Right ventricle myocardium superior (tissue), 1 donor: ENCODE data around the gene CHI3L1. TPM values are rescaled to one million over a fixed set of nuclear protein-coding genes. Genes with fewer than 3 reads are reported as not detected.

Experiments
- ATAC-seq: fragments of 200-7000 bp; cut with Tn5 transposase; one replicate; pipeline ENCODE4 v1.9.1; 2020; ENCODE audit warnings: mild to moderate bottlenecking; ENCODE audit not compliant: poor library complexity
- DNase-seq: peaks from one replicate; pipeline ENCODE4 v3.0.0-alpha.2; 2020
- intact Hi-C: fragments of 100-400 bp; cut with DNase I; formaldehyde crosslinking; loops from one replicate; pipeline ENCODE4 v1.11.2; 2022
- total RNA-seq: library from RNA; stranded (reverse); fragmentation: NEBNext Ultra II Directional; extraction: Animal tissue kit (Norgen Biotek cat#: 25700); gene quantifications from one replicate; pipeline ENCODE4 v1.2.1, GENCODE V29; 2021
- donor health status: DM: no; HTN: yes; CAD: no; lungs with severe emphysema.

The CHI3L1 gene
- total RNA-seq, 1 donor from 2014 or later = 0.32 TPM

DNA sequence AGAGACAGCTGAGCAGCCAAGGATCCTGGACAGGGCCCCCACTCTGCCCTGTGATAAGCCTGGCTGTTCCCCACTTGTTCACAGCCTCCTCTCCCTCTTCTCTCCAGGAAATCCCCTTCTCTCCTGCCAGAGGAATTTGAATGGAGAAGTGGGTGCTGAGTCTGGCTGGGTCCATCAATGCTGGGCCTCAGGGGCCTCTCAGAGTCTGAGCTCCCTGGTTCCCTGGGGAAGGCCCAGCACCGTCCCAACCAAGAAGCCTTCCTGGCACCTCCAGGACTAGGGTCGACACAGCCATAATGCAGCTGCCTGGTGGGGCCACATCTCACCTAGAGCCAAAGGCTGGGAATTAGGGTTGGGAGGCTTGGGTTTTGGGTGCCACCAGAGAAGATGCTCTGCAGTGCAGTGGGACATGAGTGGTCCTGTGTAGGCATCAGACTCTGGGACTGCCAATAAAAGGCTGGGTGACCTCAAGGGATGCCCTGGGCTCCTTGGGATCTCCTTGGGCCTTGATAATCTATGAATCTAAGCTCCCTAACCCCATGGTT, 13.4 kb downstream of the CHI3L1 start:
- DNase-seq (peak; percentile 17), ATAC-seq (no peak)
- intact Hi-C loops = loop anchor here (5.0 kb wide), 1 partner anchor 56 kb away; no protein-coding TSS in a partner anchor

DNA sequence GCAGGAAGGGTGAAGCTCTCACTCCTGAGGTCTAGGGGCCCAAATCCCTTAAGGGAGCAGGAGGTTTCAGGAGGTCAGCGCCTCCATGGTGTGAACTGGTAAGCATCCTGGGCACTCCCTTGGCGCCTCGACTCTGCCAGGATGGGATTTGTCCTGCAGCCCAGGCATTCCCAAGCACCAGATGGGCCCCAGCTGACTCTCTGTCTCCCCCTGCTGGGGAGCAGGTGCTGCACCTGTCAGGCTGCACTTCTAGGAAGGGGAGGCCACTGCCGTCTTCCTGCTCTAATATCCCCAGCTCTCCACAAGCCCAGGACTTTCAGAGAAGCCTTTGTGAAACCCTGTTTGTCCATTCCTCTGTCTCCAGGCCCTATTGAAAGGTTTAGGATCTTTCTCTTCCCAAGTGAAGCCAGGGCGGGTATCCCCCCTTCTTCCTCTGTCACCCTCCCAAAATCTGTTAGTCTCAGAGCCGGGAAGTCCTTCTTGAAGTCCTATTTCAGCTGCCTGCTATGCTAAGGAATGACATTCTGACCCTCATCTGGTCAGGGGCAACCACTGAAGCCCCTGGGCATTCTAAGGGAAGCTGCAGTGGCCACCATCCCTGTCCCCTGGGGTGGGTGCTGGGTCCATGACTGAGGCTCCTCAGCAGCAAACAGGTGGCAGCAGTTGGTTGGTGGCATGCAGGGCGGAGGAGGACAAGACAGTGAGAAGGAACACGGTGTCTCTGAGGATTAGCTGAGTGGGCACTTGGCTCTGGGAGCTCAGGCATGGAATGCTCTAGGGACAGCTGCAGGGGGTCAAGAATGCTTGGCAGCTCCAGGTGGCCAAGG, 14.1 kb downstream of the CHI3L1 start:
- intact Hi-C loops = loop anchor here (5.0 kb wide), 1 partner anchor 55 kb away; no protein-coding TSS in a partner anchor
- DNase-seq (peak; percentile 65), ATAC-seq (peak; percentile 81)

DNA sequence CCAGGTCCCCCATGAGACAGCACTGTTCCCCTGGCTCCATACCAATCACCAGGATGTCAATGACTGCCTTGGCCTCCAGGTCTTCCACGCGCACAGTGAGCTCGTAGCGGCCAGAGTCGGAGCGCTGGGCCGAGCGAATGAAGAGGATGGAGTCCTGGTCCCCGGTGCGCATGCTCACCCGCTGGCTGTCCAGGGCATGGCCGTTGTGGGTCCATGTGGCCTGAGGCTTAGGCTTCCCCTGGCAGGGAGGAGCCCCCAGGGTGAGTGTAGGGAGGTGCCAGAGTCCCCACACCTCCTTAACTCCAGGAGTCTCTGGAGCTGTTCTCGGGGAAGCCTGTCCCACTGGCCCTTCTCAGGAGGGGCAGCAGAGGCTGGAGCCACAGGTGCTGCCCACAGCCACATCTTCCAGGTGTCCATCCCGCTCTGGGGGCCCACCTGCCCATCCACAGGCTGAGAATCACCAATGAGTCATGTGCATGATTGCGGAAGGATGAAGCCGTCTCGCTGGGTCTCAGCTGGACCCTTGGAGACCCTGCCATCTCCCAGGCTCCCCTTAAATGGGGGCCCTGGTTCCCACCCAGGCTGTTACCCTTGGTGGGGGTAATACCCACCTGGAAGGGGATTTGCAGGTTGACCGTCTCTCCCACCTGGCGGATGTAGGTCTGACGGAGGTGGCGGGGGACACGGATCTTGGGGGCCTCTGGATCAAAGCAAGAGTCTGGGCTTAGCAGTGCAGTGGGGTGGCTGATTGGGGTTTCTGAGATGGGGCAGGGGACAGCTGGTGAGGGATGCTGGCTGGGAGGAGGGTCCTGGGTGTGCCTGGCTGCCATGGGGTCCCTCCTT, 14.9 kb downstream of the CHI3L1 start:
- DNase-seq (peak; percentile 32), ATAC-seq (no peak)
- intact Hi-C loops = loop anchor here (5.0 kb wide), 1 partner anchor 54 kb away; no protein-coding TSS in a partner anchor

DNA sequence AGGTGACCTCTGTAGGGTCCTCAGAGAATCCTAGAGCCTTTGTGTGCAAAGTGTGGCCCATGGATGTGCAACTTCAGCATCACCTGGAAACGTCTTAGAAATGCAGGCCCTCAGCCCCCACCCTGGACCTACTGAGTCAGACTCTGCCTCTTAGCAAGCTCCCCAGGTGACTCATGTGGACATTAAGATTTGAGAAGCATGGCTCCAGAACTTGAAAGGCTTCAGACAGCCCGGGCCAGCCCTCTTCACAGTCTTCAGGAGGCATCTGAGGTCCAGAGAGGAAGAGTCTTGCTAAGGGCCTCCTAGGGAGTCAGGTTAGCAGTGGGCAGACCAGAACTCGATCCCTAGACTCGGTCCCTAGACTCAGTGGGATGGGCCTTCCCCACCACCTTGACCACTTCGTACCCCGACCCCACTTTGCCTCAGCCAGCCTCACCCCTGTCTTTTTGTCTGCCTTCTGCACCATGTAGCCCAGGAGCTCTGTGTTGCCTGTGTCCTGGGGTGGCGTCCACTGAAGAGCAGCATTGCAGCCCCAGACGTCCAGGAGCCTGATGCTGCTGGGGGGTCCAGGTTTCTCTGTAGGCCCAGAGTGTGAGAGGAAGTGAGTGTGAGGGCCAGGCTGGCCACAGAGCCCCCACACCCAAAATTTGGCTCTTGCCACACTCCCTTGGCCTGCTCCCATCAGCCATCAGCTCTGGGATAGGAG, 15.7 kb downstream of the CHI3L1 start:
- intact Hi-C loops = loop anchor here (5.0 kb wide), 1 partner anchor 53 kb away; no protein-coding TSS in a partner anchor
- DNase-seq = peak; percentile 20
- ATAC-seq = no peak

DNA sequence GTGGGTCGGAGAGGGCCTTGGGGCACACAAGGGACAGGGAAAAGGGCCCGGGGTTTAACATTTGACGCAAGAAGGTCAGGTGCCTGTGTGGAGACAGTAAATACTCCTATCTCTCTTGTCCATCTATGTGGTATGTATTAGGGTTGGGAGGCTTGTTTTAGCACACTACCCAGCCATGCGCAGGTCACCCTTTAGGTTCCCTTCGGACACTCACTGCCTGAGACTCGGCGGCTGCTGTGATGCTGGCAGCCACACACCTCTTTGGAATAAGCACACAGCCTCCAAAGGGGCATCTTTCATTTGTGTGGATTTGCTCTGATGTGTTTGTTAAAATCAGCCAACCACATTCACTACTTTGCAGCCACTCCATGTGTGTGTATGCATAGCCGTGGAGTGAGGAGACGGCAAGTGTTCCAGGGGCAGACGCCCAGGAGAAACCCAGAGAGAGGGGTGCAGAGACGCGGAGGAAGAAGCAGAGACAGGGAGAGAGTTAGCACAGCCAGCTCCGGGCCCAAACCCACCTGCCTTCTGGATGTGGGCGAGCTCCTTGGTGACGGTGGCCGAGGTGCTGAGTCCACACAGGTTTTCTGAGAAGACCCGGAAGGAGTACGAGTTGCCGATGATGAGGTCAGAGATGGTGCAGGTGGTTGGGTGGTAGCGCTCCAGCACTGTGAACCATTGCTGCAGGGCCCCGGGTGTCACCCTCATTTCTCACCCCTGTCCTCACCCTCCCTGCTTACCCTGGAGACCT, 16.6 kb downstream of the CHI3L1 start:
- intact Hi-C loops = loop anchor here (5.0 kb wide), 1 partner anchor 53 kb away; no protein-coding TSS in a partner anchor
- no peak for DNase-seq

DNA sequence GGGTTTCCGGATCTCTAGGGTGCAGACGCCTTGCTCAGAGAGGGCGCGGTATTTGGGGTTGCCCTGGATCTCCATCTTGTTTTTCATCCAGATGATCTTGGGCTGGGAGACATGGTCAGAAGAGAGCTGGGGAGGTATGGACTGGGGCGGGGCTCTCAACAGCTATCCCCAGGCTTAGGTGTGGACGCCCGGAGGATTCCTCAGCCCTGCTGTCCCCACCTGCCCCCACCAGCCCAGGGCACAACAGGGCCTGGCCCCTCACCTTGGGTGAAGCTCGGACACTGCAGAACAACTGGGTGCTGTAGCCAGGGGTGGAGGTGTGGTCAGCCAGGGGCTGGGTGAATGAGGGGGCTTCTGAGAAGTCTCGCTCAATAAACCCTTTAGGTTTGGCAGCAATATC, 17.5 kb downstream of the CHI3L1 start:
- intact Hi-C loops = no loop called here
- no peak for ATAC-seq
- DNase-seq = no peak

More for the DNA sequence above, 16.6 kb downstream of the CHI3L1 start:
- no peak for ATAC-seq

DNA sequence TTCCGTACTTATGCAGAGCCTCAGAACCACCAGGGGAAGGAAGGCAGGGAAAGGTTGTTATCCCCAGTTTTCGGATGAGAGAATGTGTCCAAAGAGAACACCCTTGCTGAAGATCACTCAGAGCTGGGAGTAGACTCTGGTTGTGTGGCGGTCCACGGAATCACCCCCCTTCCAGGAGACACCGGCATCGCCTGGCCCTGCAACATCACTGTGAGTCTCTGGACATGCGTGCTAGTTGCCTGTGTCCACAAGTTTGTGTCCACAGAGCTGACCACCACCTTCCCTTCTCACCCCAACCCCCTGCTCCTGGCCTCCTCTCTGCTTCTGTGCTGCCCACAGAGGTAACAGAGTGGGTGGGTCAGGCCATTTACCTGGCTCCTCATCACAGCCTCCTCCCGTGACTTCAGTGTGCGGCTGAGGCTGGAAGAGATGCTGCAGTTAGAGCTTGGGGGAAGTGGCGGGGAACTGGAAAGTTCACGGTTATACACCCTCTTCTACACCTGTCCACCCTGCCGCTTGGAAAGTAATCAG, 18.2 kb downstream of the CHI3L1 start:
- no peak for DNase-seq
- intact Hi-C loops = no loop called here
- no peak for ATAC-seq

DNA sequence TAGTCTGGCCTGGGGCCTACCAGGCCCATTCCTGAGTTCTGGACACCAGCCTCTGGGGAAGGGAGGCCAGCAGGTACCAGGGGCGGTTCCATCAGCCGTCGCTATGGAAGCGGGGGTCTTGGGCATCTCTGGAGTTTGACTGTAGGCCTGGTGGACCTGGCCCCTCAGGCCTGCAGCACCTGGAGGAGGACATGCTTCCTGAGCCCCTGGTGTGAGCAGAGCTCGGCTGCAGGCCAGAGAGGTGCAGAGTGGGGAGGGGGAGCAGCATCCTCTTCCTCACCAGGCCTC, 18.6 kb downstream of the CHI3L1 start:
- ATAC-seq (no peak), DNase-seq (no peak)
- intact Hi-C loops = no loop called here

DNA sequence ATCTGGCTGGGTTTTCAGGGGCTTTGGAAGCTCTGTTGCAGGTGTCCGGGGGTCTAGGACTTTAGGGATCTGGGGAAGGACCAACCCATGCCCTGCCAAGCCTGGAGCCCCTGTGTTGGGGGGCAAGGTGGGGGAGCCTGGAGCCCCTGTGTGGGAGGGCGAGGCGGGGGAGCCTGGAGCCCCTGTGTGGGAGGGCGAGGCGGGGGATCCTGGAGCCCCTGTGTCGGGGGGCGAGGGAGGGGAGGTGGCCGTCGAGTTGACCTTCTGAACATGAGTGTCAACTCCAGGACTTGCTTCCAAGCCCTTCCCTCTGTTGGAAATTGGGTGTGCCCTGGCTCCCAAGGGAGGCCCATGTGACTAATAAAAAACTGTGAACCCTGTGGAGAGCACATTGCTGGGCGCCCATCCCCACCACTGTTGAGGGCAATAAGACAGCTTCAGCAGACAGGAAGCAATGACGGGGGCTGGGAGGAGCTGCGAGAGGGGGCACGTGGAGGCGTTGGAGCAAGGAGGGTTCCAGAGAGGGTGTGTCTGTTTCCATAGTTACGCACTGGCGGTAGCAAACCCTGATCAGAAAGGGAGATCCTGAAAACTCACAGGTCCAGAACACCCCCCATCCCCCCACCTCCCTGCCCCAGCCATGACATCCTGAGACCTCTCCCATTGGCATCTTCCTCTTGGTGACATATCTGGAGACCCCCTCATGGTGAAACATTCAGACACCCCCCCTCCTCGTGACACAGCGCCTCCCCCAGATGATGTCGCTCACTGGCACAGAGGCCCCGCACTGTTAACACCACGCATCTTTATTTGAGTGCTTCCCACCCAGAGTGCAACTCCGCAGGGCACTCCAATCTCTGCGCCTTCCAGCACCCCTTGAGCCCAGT, 19.2 kb downstream of the CHI3L1 start:
- intact Hi-C loops = no loop called here
- ATAC-seq (no peak), DNase-seq (no peak)

DNA sequence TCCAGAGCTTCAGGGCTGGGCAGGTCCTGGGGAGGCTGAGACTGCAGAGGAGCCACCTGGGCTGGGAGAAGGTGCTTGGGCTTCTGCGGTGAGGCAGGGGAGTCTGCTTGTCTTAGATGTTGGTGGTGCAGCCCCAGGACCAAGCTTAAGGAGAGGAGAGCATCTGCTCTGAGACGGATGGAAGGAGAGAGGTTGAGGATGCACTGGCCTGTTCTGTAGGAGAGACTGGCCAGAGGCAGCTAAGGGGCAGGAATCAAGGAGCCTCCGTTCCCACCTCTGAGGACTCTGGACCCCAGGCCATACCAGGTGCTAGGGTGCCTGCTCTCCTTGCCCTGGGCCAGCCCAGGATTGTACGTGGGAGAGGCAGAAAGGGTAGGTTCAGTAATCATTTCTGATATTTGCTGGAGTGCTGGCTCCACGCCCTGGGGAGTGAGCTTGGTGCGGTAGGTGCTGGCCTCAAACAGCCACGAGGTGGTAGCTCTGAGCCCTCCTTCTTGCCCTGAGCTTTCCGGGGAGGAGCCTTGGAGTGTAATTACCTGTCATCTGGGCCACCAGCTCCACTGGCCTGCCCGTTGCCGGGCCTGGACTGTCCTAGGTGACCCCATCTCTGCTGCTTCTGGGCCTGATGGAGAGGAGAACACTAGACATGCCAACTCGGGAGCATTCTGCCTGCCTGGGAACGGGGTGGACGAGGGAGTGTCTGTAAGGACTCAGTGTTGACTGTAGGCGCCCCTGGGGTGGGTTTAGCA, 20.1 kb downstream of the CHI3L1 start:
- intact Hi-C loops = no loop called here
- ATAC-seq = peak; percentile 18
- no peak for DNase-seq

DNA sequence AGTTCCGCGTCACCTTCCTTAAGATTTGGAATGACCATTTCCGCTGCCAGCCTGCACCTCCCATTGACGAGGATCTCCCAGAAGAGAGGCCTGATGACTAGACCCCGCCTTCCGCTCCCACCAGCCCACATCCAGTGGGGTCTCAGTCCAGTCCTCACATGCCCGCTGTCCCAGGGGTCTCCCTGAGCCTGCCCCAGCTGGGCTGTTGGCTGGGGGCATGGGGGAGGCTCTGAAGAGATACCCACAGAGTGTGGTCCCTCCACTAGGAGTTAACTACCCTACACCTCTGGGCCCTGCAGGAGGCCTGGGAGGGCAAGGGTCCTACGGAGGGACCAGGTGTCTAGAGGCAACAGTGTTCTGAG, 20.7 kb downstream of the CHI3L1 start:
- ATAC-seq (no peak), DNase-seq (no peak)
- intact Hi-C loops = no loop called here

DNA sequence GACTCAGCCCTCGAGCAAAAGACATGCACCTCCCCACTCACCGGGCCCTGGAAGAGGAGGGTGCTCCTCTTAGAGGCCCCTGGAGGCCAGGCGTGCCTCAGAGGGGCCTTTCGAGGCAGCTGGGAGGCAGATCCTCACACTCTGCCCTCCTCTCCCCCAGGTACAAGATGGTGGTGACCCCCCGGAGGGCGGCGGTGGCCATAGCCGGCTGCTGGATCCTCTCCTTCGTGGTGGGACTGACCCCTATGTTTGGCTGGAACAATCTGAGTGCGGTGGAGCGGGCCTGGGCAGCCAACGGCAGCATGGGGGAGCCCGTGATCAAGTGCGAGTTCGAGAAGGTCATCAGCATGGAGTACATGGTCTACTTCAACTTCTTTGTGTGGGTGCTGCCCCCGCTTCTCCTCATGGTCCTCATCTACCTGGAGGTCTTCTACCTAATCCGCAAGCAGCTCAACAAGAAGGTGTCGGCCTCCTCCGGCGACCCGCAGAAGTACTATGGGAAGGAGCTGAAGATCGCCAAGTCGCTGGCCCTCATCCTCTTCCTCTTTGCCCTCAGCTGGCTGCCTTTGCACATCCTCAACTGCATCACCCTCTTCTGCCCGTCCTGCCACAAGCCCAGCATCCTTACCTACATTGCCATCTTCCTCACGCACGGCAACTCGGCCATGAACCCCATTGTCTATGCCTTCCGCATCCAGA, 21.3 kb downstream of the CHI3L1 start:
- ATAC-seq (no peak), DNase-seq (peak; percentile 20)
- intact Hi-C loops = no loop called here

DNA sequence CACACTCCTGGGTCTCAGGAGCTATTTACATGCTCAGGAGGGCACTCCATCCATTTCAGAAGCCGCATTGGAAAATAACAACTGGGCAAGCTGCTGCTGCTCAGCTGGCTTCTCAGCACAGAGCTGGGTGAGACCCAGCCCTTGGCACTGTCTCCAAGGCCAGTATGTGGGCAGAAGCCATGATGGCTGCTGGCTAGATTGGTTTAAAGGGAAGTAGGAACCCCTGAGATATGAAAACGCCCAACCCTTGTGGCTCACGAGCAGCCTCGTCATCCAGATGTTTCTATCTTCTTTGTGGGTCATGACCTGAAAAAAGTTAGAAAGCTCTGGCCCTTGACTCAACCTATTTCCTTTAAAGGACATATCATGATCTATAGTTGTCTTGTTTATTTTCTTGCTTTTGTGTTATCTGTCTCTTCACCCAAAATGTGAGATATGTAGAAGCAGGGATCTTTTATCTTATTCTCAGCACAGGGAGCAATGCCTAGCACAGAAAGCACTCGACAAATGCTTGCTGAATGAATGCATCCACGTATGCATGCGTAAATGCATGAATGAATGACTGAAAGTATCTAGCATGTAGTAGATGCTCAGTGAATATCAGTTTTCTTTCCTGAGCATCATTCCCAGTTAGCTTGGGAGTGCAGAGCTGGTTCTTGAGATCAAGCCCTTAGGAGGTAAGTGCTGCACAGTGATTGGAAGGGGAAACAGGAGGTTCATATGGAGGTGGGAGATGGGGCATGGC, 22.4 kb downstream of the CHI3L1 start:
- DNase-seq = no peak
- no peak for ATAC-seq
- intact Hi-C loops = no loop called here

DNA sequence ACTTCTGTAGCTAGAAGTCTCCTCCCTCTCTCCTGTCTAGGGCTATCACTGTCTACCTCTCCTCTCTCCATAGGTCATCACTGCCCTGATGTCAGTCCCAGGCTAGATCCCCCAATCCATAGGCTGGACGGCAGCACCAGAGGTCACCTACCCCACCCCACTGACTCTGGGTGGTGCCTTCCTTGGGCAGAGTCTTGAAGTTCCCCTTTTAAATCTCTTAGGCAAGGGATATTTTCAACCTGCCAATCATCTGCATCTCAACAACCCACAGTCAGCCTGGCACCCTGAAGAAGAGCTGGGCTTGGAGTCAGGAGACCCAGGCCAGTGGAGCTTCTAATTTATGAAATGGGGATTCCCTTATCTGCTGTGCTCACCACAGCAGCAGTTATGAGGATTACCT, 24.1 kb downstream of the CHI3L1 start:
- ATAC-seq = no peak
- intact Hi-C loops = no loop called here
- DNase-seq = no peak

DNA sequence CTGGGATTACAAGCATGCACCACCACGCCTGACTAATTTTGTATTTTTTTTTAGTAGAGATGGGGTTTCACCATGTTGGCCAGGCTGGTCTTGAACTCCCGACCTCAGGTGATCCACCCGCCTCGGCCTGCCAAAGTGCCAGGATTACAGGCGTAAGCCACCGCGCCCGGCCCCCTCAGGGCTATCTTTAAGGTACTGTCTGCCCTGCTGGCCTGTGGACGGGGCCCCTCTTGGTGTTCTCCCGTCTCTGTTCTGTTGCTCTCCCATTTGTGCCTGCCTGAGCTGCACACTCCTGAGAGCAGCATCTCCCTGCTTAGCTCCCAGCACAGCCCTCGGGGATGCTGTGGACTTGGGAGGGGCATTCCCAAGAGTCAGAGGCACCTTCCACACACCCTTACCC, 24.8 kb downstream of the CHI3L1 start:
- DNase-seq (no peak), ATAC-seq (no peak)
- intact Hi-C loops = no loop called here
